ENCODE measurements around the gene OR2AG2.
"Not testable (repeated sequence)": the region's sequence is repeated elsewhere in the genome, so short reads cannot be mapped to it uniquely, and the experiment has no call there.

OR2AG2 gene

GRCh38 chr11:6771926-6772893, at the start of gene OR2AG2:
Gene OR2AG2, minus strand, starts transcription at chr11:6771976. Its CDS starts 3,019 bp downstream, at chr11:6768957.
- no peak for TF ChIP-seq CTCF (IDR thresholded peaks at IDR 0.05)

GRCh38 chr11:6818967-6819366, 47.2 kb upstream of the OR2AG2 start:
- Histone ChIP-seq H3K4me3 (ENCODE audit: low read depth in 1 of 2, low read length in 1 of 2) (no peak overlapping the region), H3K4me1 (ENCODE audit: control insufficient read depth in 1 of 2, insufficient read depth in 1 of 2, low read depth in 1 of 2, low read length in 1 of 2) (no peaks in the 10 kb centered on the region), H3K9me3 (no peaks in the 10 kb centered on the region), H3K27me3 (peaks cover 3% of the 10 kb centered on the region), H3K27ac (no peak overlapping the region), H3K36me3 (no peaks in the 10 kb centered on the region)
- TF ChIP-seq CTCF (IDR thresholded peaks at IDR 0.05): no peak

More at GRCh38 chr11:6771926-6772893, at the start of gene OR2AG2:
- H3K36me3 ChIP-seq: no peaks in the 10 kb centered on the region
- peak within 1 kb of the TSS; percentile 24 for H3K27ac ChIP-seq
- no peaks in the 10 kb centered on the region for H3K9me3 ChIP-seq
- H3K27me3 ChIP-seq: no peaks in the 10 kb centered on the region
- H3K4me3 ChIP-seq (ENCODE audit: low read depth in 1 of 2, low read length in 1 of 2): no peak within 1 kb of the TSS
- H3K4me1 ChIP-seq (ENCODE audit: control insufficient read depth in 1 of 2, insufficient read depth in 1 of 2, low read depth in 1 of 2, low read length in 1 of 2): no peaks in the 10 kb centered on the region

GRCh38 chr11:6817694-6818093, 45.9 kb upstream of the OR2AG2 start:
- Histone ChIP-seq H3K4me3 (ENCODE audit: low read depth in 1 of 2, low read length in 1 of 2) (no peak overlapping the region), H3K27me3 (peaks cover 3% of the 10 kb centered on the region), H3K4me1 (ENCODE audit: control insufficient read depth in 1 of 2, insufficient read depth in 1 of 2, low read depth in 1 of 2, low read length in 1 of 2) (no peaks in the 10 kb centered on the region), H3K27ac (no peak overlapping the region), H3K36me3 (no peaks in the 10 kb centered on the region), H3K9me3 (no peaks in the 10 kb centered on the region)
- no peak for TF ChIP-seq CTCF (IDR thresholded peaks at IDR 0.05)

- Histone ChIP-seq H3K4me3 (ENCODE audit: low read depth in 1 of 2, low read length in 1 of 2) (no peak overlapping the region), H3K4me1 (ENCODE audit: control insufficient read depth in 1 of 2, insufficient read depth in 1 of 2, low read depth in 1 of 2, low read length in 1 of 2) (no peaks in the 10 kb centered on the region), H3K9me3 (no peaks in the 10 kb centered on the region), H3K27me3 (no peaks in the 10 kb centered on the region), H3K27ac (no peak overlapping the region), H3K36me3 (no peaks in the 10 kb centered on the region)
- TF ChIP-seq CTCF (IDR thresholded peaks at IDR 0.05): no peak
Observed at GRCh38 chr11:6813656-6814055, 41.9 kb upstream of the OR2AG2 start.

GRCh38 chr11:6812390-6813005, 40.7 kb upstream of the OR2AG2 start:
- H3K9me3 ChIP-seq: no peaks in the 10 kb centered on the region
- peak; percentile 79 for TF ChIP-seq CTCF (IDR thresholded peaks at IDR 0.05)

GRCh38 chr11:6801075-6801474, 29.3 kb upstream of the OR2AG2 start:
- H3K36me3 ChIP-seq; H3K4me1 ChIP-seq (ENCODE audit: control insufficient read depth in 1 of 2, insufficient read depth in 1 of 2, low read depth in 1 of 2, low read length in 1 of 2); H3K27ac ChIP-seq; H3K27me3 ChIP-seq; H3K9me3 ChIP-seq; H3K4me3 ChIP-seq (ENCODE audit: low read depth in 1 of 2, low read length in 1 of 2): not testable (repeated sequence)

More at GRCh38 chr11:6812390-6813005, 40.7 kb upstream of the OR2AG2 start:
- Histone ChIP-seq H3K4me3 (ENCODE audit: low read depth in 1 of 2, low read length in 1 of 2) (no peak overlapping the region), H3K36me3 (no peaks in the 10 kb centered on the region), H3K27me3 (no peaks in the 10 kb centered on the region), H3K4me1 (ENCODE audit: control insufficient read depth in 1 of 2, insufficient read depth in 1 of 2, low read depth in 1 of 2, low read length in 1 of 2) (no peaks in the 10 kb centered on the region), H3K27ac (no peak overlapping the region)
